ENCODE measurements around the gene UNC5C.

UNC5C gene

GRCh38 chr4:95505799-95506198 lies 43.0 kb downstream of the UNC5C start:
- no peaks in the 10 kb centered on the region for H3K27me3 ChIP-seq (ENCODE audit: control insufficient read depth, insufficient read depth, low read length)
- no peak overlapping the region for H3K4me3 ChIP-seq (ENCODE audit: low read depth, low read length)
- H3K36me3 ChIP-seq (ENCODE audit: control insufficient read depth, insufficient read depth, low read length) = no peaks in the 10 kb centered on the region
- H3K4me1 ChIP-seq (ENCODE audit: control insufficient read depth, insufficient read depth, low read length) = peaks cover 7% of the 10 kb centered on the region; the same call in 1 of the 2 replicates
- no peaks in the 10 kb centered on the region for H3K9me3 ChIP-seq (ENCODE audit: control insufficient read depth, insufficient read depth, low read length)
- H3K9ac ChIP-seq (ENCODE audit: low read depth, low read length) = no peak overlapping the region
- H3K27ac ChIP-seq (ENCODE audit: low read depth, low read length) = no peak overlapping the region

- peaks cover 7% of the 10 kb centered on the region; the same call in 1 of the 2 replicates for H3K4me1 ChIP-seq (ENCODE audit: control insufficient read depth, insufficient read depth, low read length)
- H3K27ac ChIP-seq (ENCODE audit: low read depth, low read length) = no peak overlapping the region
- H3K27me3 ChIP-seq (ENCODE audit: control insufficient read depth, insufficient read depth, low read length) = no peaks in the 10 kb centered on the region
- no peak overlapping the region for H3K4me3 ChIP-seq (ENCODE audit: low read depth, low read length)
- no peak overlapping the region for H3K9ac ChIP-seq (ENCODE audit: low read depth, low read length)
- no peaks in the 10 kb centered on the region for H3K36me3 ChIP-seq (ENCODE audit: control insufficient read depth, insufficient read depth, low read length)
- no peaks in the 10 kb centered on the region for H3K9me3 ChIP-seq (ENCODE audit: control insufficient read depth, insufficient read depth, low read length)
Measured at GRCh38 chr4:95505151-95505550, 43.6 kb downstream of the UNC5C start.

GRCh38 chr4:95504501-95504900 lies 44.3 kb downstream of the UNC5C start:
- Histone ChIP-seq H3K27ac (ENCODE audit: low read depth, low read length) (no peak overlapping the region), H3K9ac (ENCODE audit: low read depth, low read length) (no peak overlapping the region), H3K4me3 (ENCODE audit: low read depth, low read length) (no peak overlapping the region), H3K9me3 (ENCODE audit: control insufficient read depth, insufficient read depth, low read length) (no peaks in the 10 kb centered on the region), H3K27me3 (ENCODE audit: control insufficient read depth, insufficient read depth, low read length) (no peaks in the 10 kb centered on the region), H3K36me3 (ENCODE audit: control insufficient read depth, insufficient read depth, low read length) (no peaks in the 10 kb centered on the region), H3K4me1 (ENCODE audit: control insufficient read depth, insufficient read depth, low read length) (peaks cover 7% of the 10 kb centered on the region; the same call in 1 of the 2 replicates)

GRCh38 chr4:95500361-95500760 lies 48.4 kb downstream of the UNC5C start:
- Histone ChIP-seq H3K36me3 (ENCODE audit: control insufficient read depth, insufficient read depth, low read length) (no peaks in the 10 kb centered on the region), H3K27ac (ENCODE audit: low read depth, low read length) (no peak overlapping the region), H3K9me3 (ENCODE audit: control insufficient read depth, insufficient read depth, low read length) (no peaks in the 10 kb centered on the region), H3K9ac (ENCODE audit: low read depth, low read length) (no peak overlapping the region), H3K4me1 (ENCODE audit: control insufficient read depth, insufficient read depth, low read length) (peaks cover 5% of the 10 kb centered on the region; the same call in 1 of the 2 replicates), H3K4me3 (ENCODE audit: low read depth, low read length) (no peak overlapping the region), H3K27me3 (ENCODE audit: control insufficient read depth, insufficient read depth, low read length) (no peaks in the 10 kb centered on the region)

GRCh38 chr4:95499291-95499696 lies 49.5 kb downstream of the UNC5C start:
- Histone ChIP-seq H3K27ac (ENCODE audit: low read depth, low read length) (no peak overlapping the region), H3K9me3 (ENCODE audit: control insufficient read depth, insufficient read depth, low read length) (no peaks in the 10 kb centered on the region), H3K36me3 (ENCODE audit: control insufficient read depth, insufficient read depth, low read length) (no peaks in the 10 kb centered on the region), H3K9ac (ENCODE audit: low read depth, low read length) (no peak overlapping the region), H3K4me3 (ENCODE audit: low read depth, low read length) (no peak overlapping the region), H3K27me3 (ENCODE audit: control insufficient read depth, insufficient read depth, low read length) (no peaks in the 10 kb centered on the region), H3K4me1 (ENCODE audit: control insufficient read depth, insufficient read depth, low read length) (no peaks in the 10 kb centered on the region)

- no peaks in the 10 kb centered on the region for H3K36me3 ChIP-seq (ENCODE audit: control insufficient read depth, insufficient read depth, low read length)
- H3K9ac ChIP-seq (ENCODE audit: low read depth, low read length) = no peak overlapping the region
- H3K27ac ChIP-seq (ENCODE audit: low read depth, low read length) = no peak overlapping the region
- no peaks in the 10 kb centered on the region for H3K4me1 ChIP-seq (ENCODE audit: control insufficient read depth, insufficient read depth, low read length)
- no peaks in the 10 kb centered on the region for H3K27me3 ChIP-seq (ENCODE audit: control insufficient read depth, insufficient read depth, low read length)
- no peak overlapping the region for H3K4me3 ChIP-seq (ENCODE audit: low read depth, low read length)
- H3K9me3 ChIP-seq (ENCODE audit: control insufficient read depth, insufficient read depth, low read length) = no peaks in the 10 kb centered on the region
Measured at GRCh38 chr4:95494186-95494585, 54.6 kb downstream of the UNC5C start.

- Histone ChIP-seq H3K4me3 (ENCODE audit: low read depth, low read length) (no peak overlapping the region), H3K27ac (ENCODE audit: low read depth, low read length) (no peak overlapping the region), H3K9me3 (ENCODE audit: control insufficient read depth, insufficient read depth, low read length) (no peaks in the 10 kb centered on the region)
Measured at GRCh38 chr4:95478679-95479078, 70.1 kb downstream of the UNC5C start.

GRCh38 chr4:95476121-95476520 lies 72.7 kb downstream of the UNC5C start:
- Histone ChIP-seq H3K9me3 (ENCODE audit: control insufficient read depth, insufficient read depth, low read length) (no peaks in the 10 kb centered on the region), H3K4me1 (ENCODE audit: control insufficient read depth, insufficient read depth, low read length) (no peaks in the 10 kb centered on the region), H3K9ac (ENCODE audit: low read depth, low read length) (no peak overlapping the region), H3K27me3 (ENCODE audit: control insufficient read depth, insufficient read depth, low read length) (no peaks in the 10 kb centered on the region), H3K27ac (ENCODE audit: low read depth, low read length) (no peak overlapping the region), H3K36me3 (ENCODE audit: control insufficient read depth, insufficient read depth, low read length) (no peaks in the 10 kb centered on the region), H3K4me3 (ENCODE audit: low read depth, low read length) (no peak overlapping the region)

More at GRCh38 chr4:95478679-95479078, 70.1 kb downstream of the UNC5C start:
- no peaks in the 10 kb centered on the region for H3K27me3 ChIP-seq (ENCODE audit: control insufficient read depth, insufficient read depth, low read length)
- H3K4me1 ChIP-seq (ENCODE audit: control insufficient read depth, insufficient read depth, low read length) = no peaks in the 10 kb centered on the region; the same call in 1 of the 2 replicates
- no peak overlapping the region for H3K9ac ChIP-seq (ENCODE audit: low read depth, low read length)
- H3K36me3 ChIP-seq (ENCODE audit: control insufficient read depth, insufficient read depth, low read length) = no peaks in the 10 kb centered on the region

- Histone ChIP-seq H3K27me3 (ENCODE audit: control insufficient read depth, insufficient read depth, low read length) (no peaks in the 10 kb centered on the region), H3K9ac (ENCODE audit: low read depth, low read length) (no peak overlapping the region), H3K36me3 (ENCODE audit: control insufficient read depth, insufficient read depth, low read length) (no peaks in the 10 kb centered on the region), H3K9me3 (ENCODE audit: control insufficient read depth, insufficient read depth, low read length) (no peaks in the 10 kb centered on the region), H3K4me1 (ENCODE audit: control insufficient read depth, insufficient read depth, low read length) (no peaks in the 10 kb centered on the region), H3K4me3 (ENCODE audit: low read depth, low read length) (no peak overlapping the region), H3K27ac (ENCODE audit: low read depth, low read length) (no peak overlapping the region)
Measured at GRCh38 chr4:95472534-95472933, 76.2 kb downstream of the UNC5C start.

- H3K4me1 ChIP-seq (ENCODE audit: control insufficient read depth, insufficient read depth, low read length) = no peaks in the 10 kb centered on the region
- no peak overlapping the region for H3K27ac ChIP-seq (ENCODE audit: low read depth, low read length)
- no peak overlapping the region for H3K9ac ChIP-seq (ENCODE audit: low read depth, low read length)
- no peak overlapping the region for H3K4me3 ChIP-seq (ENCODE audit: low read depth, low read length)
- no peaks in the 10 kb centered on the region for H3K36me3 ChIP-seq (ENCODE audit: control insufficient read depth, insufficient read depth, low read length)
- H3K9me3 ChIP-seq (ENCODE audit: control insufficient read depth, insufficient read depth, low read length) = no peaks in the 10 kb centered on the region
- H3K27me3 ChIP-seq (ENCODE audit: control insufficient read depth, insufficient read depth, low read length) = no peaks in the 10 kb centered on the region
Measured at GRCh38 chr4:95470622-95471021, 78.2 kb downstream of the UNC5C start.

- H3K27me3 ChIP-seq (ENCODE audit: control insufficient read depth, insufficient read depth, low read length) = no peaks in the 10 kb centered on the region
- H3K4me3 ChIP-seq (ENCODE audit: low read depth, low read length) = no peak overlapping the region
- H3K9me3 ChIP-seq (ENCODE audit: control insufficient read depth, insufficient read depth, low read length) = no peaks in the 10 kb centered on the region
- no peaks in the 10 kb centered on the region for H3K36me3 ChIP-seq (ENCODE audit: control insufficient read depth, insufficient read depth, low read length)
- H3K27ac ChIP-seq (ENCODE audit: low read depth, low read length) = no peak overlapping the region
- H3K4me1 ChIP-seq (ENCODE audit: control insufficient read depth, insufficient read depth, low read length) = no peaks in the 10 kb centered on the region
- no peak overlapping the region for H3K9ac ChIP-seq (ENCODE audit: low read depth, low read length)
Measured at GRCh38 chr4:95469617-95470016, 79.2 kb downstream of the UNC5C start.

- H3K9me3 ChIP-seq (ENCODE audit: control insufficient read depth, insufficient read depth, low read length) = no peaks in the 10 kb centered on the region
- no peaks in the 10 kb centered on the region for H3K36me3 ChIP-seq (ENCODE audit: control insufficient read depth, insufficient read depth, low read length)
- no peak overlapping the region for H3K4me3 ChIP-seq (ENCODE audit: low read depth, low read length)
- H3K4me1 ChIP-seq (ENCODE audit: control insufficient read depth, insufficient read depth, low read length) = no peaks in the 10 kb centered on the region
- no peak overlapping the region for H3K27ac ChIP-seq (ENCODE audit: low read depth, low read length)
- no peaks in the 10 kb centered on the region for H3K27me3 ChIP-seq (ENCODE audit: control insufficient read depth, insufficient read depth, low read length)
- H3K9ac ChIP-seq (ENCODE audit: low read depth, low read length) = no peak overlapping the region
Measured at GRCh38 chr4:95466791-95467190, 82.0 kb downstream of the UNC5C start.
